NCI-H2081 (cell line): ENCODE measurements around the gene ACTR5.
"Not testable (repeated sequence)": the region's sequence is repeated elsewhere in the genome, so short reads cannot be mapped to it uniquely, and the experiment has no call there.

Experiments used
- DNase-seq, 2 experiments: peaks; one replicate each; lab custom pipeline; 2025; lab: John Stamatoyannopoulos, UW

ACTR5 gene

GRCh38 chr20:38766071-38766470 lies 17.8 kb downstream of the ACTR5 start:
- DNase-seq, result no peak

- DNase-seq, result no peak
Observed at GRCh38 chr20:38769376-38770295, 21.4 kb downstream of the ACTR5 start.

DNA sequence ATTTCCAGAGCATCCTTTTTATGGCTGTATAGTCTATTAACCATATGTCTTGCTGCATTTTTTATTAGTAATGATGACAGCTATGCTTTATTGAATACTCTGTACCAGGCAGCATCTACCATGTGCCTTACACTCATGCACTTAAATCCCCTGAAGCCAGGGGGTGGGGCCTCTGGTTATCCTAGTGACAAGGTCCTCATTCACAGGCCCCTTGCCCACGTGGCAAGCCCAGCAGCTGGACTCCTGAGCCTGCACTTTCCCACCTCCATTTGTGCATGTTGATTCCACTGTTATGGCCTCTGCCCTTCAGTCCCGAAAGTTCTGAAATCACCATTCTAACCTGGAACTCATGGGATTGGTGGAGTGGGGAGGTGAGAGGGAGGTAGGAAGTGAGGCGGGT lies 22.3 kb downstream of the ACTR5 start:
- no peak for DNase-seq

DNA sequence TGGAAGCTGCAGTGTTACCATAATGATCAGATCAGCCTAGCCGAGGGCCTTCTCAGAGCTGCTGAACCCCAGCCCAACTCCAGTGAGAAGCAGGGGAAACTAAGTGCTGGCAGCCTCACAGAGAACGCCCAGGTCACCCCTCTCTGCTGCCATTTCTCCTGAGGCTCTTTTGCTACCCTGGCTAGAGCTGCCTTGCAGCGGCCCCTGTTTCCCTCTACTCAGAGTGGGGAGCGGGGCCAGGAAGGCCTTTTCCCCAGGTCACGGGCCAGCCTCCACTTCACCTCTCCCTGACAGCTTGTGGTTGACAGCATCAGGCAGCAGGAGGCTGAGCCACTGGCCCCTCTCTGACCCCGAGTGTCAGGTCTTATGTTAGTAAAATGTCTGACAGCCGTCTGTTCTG lies 22.7 kb downstream of the ACTR5 start:
- DNase-seq, result no peak

DNA sequence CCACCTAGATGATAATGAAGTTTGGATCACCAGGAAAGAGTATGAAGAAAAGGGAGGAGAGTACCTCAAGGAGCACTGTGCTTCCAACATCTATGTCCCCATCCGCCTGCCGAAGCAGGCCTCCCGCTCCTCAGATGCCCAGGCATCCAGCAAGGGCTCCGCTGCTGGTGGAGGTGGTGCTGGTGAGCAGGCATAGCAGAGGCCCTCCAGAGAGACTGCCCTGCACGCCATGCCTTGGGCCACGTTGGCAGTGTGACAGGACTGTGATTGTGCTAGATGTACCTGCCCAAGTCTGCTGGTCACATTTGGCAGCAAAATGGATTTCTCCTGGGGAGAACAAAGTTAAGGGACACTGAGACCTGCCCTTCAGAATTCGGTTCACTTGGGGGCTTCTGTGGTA lies 23.4 kb downstream of the ACTR5 start:
- DNase-seq, result no peak

DNA sequence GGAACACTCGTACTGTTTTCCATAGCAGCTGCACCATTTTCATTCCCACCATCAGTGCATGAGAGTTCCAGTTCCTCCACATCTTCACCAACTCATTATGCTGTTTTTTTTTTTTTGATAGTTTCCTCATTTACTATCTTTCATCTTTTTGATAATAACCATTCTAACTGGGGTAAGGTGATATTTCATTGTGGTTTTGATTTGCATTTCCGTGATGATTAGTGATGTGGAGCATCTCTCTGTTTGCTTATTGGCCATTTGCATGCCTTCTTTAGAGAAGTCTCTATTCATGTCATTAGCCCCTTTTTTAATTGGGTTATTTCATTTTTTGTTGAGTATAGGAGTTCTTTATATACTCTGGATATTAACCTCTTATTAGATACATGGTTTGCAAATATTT lies 25.9 kb downstream of the ACTR5 start:
- DNase-seq, result no peak

GRCh38 chr20:38776363-38776762 lies 28.1 kb downstream of the ACTR5 start:
- DNase-seq, result no peak

DNA sequence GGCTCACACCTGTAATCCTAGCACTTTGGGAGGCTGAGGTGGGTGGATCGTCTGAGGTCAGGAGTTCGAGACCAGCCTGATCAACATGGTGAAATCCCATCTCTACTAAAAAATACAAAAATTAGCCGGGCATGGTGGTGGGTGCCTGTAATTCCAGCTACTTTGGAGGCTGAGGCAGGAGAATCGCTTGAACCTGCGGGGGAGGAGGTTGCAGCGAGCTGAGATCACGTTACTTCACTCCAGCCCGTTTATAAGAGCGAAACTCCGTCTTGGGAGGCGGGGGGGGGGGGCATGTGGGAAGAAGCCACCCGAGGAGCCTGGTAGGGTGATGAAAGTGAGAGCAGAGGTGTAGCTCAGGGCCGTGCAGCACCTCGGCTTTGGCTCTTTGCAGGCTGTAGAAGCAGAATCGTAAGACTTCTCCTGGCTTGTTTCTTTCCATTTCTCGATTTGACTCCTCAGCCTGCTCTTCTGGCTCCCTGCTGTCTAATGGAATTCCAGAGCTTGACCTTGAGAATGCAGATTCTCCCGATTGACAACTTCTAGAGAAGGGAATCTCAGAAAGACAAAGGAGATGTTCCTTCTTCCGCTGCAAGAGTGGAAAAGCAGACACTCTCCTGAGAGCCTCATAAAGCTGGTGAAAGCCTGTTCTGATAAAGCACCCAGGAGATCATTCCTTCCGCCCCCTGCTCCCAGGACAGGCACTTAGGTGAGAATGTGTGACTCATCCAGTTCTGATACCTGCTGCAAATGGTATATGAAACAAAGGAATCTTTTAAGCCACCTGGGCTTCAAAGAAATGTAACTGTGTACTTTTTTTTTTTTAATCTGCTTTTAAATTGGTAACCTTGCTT lies 31.2 kb downstream of the ACTR5 start:
- no peak for DNase-seq

DNA sequence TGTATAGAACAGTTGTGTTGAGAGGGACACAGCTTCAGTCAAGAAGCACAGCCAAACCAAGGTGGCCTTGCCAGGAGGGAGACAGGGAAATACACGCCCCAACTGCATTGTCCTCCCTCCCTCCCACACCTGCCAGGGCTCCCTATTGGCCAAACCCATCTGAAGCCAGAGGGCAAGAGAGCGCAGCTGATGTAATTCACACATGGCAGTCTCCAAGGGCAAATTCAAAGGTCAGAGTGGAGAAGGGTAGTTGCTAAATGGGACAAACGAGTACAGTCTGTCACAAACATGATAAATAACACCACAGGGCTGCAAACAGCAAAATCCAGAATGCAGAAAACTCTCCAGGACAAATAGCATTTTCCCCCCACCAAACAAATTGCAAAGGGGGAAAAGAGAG lies 34.0 kb downstream of the ACTR5 start:
- DNase-seq, result no peak

DNA sequence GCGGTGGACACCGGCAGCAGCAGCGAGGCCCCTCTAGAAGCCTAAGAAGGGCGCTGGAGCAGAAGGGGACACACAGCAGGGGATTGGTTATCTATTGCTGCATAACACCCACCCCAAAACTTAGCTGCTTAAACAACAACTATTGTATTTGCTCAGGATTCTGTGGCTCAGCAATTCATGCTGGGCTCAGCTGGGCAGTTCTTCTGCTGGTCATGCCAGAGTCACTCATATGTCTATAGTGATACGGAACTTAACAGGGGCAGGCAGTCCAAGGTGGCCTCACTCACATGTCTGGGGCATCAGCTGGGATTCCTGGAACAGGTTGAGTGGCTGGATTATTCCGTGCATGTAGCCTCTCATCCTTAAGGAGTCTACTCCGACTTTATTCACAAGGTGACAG lies 39.6 kb downstream of the ACTR5 start:
- no peak for DNase-seq

DNA sequence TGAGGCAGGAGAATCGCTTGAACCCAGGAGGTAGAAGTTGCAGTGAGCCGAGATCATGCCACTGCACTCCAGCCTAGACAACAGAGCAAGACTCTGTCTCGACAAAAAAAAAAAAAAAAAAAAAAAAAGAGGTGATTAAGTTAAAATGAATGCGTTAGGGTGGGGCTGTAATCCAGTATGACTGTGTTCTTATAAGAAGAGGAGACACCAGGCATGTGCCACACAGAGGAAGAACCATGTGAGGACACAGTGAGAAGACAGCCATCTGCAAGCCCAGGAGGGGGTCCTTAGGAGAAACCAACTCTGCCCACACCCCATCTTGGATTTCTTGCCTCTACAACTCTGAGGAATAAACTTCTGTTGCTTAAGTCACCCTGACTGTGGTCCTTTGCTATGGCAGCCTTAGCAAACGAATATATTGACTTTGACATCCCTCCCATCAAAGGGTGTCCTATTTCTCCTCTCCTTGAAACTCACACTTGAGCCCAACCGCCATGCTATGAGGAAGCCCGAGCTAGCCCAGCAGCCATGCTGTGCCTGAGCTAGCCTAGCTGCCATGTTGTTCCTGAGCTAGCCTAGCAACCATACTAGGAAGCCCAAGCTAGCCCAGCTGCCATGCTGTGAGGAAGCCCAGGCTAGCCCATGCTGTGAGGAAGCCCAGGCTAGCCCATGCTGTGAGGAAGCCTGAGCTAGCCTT lies 41.4 kb downstream of the ACTR5 start:
- DNase-seq, result no peak

DNA sequence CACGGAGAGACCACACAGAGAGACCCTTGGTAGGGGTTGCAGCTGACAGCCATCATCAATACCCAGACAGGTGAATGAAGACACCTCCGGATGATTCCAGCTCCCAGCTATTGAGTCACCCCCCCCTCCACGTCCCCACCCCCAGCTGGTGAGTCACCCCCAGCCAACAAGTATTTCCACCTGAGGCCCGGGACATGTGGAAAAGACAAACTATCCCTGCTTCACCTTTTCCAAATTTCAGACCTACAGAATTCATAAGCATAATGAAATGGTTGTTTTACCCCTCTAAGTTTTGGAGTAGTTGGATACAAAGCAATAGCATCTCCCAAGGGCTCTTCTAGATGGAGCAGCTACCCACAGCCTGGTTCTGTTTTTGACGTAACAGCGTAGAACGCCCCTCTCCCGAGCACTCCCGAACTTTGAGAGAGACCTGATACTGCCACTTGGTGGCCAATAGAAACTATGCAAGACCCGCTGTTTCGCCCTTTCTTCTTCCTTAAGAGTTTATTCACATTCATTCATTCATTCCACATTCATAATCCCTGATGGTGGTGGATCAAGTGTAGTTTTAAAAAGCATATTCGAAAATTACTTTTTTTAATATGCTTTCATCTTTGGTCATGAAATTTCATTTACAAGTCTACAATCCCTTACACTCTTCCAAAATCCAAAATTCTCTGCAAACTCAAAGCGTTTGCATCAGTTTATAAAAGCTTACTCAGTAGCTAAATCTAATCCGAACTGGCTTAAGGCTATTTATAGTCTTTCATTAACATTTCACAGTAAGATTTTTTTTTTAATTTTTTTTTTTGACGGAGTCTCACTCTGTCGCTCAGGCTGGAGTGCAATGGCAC lies 42.2 kb downstream of the ACTR5 start:
- peak; percentile 66 to 69 for DNase-seq

DNA sequence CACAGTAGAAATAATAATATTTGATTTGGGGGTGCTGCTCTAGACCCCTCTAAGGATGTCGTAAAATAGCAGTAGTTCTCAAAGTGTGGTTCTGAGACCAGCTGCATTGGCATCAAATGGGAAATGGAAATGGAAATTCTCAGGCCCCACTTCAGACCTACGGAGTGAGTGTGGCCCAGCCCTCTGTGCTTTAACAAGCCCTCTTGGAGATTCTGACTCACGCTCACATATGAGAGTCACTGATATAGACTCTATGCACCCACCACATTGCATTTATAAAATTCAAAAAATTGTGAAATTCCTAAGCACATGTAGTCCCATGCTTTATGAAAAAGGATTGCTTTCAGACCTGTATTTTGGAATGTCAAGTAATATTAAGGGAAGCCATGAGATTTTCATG lies 43.0 kb downstream of the ACTR5 start:
- DNase-seq, result no peak

DNA sequence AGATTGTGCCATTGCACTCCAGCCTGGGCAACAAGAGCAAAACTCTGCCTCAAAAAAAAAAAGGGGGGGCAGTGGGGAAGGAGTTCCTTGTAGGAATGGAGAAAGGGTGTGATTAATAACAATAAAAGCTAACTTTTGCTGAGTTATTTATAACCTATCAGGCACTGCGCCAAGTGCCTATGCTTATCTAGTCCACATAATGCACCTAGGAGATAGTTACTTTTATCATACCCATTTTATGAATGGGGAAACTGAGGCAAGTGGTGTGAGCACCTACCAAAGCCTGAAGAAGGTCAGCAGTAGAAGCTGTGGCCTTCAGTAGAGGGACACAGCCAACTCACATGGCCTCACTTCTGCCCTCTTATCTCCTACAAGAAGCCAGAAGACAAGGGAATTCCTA lies 43.7 kb downstream of the ACTR5 start:
- DNase-seq, result no peak

DNA sequence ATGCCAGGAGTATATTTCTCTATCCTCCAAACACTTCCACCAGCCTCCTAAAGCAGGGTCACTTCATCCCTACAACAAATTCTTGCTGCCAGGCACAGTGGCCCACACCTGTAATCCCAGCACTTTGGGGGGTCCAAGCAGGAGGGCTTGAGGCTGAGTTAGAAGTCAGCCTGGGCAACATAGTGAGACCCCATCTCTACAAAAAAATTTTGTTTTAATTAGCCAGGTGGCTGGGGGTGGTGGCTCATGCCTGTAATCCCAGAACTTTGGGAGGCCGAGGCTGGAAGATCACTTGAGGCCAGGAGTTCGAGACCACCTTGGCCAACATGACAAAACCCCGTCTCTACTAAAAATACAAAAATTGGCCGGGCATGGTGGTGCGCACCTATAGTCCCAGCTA lies 45.8 kb downstream of the ACTR5 start:
- DNase-seq, result not testable (repeated sequence)

DNA sequence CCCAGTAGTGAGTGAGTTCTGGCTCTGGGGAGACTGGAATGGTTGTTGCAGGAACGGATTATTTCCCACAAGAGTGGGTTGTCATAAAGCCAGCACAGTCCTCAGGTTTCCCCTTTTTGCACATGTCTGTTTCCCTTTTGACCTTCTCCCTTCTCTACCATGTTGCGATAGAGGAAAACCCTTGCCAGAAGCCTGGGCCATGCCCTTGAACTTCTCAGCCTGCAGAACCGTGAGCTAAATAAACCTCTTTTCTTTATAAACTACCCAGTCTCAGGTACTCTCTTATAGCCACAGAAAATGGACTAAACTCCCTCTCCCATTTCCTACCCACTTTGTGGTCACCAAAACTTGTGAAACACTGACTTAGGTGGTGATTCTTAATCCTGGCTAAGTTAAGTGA lies 50.0 kb downstream of the ACTR5 start:
- DNase-seq, result no peak

DNA sequence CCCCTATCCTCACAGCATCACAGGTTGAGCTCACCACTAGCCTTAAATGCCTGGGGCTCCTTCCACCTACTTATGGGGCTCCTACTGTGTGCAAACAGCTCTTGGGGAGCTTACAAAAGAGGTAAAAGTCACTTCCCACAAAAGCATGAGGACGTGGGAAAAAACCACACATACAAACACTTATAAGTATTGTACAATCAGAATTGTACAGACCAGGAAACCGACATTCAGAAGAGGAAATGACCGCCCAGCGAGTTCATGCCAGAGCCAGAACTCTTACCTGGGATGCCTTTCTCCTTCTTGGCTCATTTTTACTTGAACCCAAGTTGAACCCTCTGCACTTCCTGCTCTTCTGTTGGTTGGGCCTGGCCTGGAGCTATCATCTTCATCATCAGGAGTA lies 50.9 kb downstream of the ACTR5 start:
- DNase-seq, result no peak

GRCh38 chr20:38800882-38801281 lies 52.6 kb downstream of the ACTR5 start:
- no peak for DNase-seq

GRCh38 chr20:38804221-38804620 lies 56.0 kb downstream of the ACTR5 start:
- DNase-seq, result no peak

DNA sequence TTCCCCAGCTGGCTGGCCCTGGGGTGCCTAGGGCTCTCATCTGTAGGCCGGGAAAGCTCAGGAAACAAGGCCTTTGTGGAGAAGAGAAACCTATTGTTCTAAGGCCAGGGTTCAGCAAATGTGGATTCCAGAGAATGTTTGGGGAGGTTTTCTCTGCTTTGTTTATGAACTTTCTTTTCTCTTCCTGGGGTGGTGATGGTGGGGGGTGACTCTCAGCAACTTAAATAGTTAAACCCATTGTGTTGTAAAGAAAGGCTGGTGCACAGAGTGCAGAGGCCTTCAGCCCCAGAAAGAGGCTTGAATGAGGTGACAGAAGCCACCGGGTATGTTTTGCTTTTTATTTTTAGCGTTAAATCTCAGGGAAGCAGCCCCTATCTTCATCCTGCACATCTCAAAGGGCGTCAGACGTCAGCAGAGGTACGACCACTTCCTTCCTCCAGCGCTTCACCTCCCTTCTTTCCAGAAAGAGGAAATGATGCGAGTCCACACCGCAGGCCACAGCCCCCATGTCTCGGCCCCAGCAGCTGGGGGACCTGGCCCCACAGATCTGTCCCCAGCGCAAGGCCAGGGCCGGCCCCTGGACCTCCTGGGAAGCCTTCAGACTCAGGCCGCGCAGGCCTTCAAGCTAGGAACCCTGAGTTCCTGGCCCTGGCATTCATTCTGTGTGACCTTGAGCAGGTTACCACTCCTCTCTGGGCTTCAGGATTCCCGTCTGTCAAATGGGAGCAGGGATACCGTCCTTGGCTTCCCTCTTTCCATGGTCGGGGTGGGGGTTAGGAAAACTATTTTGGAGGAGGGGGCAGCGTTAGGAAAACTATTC lies 56.6 kb downstream of the ACTR5 start:
- DNase-seq, result no peak

DNA sequence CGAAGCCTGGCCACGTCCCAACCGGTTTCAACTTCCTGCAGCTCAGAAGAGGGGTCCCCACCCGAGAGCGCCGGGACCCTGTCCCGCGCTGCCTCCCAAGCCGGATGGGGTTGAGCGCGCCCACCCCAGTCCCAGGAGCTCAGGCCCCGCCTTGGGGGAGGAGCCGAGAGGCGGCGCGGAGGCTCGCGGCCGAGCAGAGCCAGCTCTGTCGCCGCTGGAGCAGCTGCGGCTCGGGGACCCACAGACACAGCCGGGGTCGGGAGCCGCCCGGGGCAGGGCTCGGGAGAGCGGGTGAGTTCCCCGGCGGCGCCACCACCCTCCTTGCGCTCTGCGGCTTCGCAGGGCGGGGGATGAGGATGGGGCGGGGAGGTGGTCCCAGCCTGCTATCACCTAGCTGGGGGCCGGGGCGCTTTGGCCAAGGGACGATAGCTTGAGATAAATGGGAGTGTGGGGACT lies 57.3 kb downstream of the ACTR5 start, which contains the start of gene PPP1R16B:
PPP1R16B (plus strand) TSS at position 196 of the 456 bp plus-strand sequence. CDS start 30,229 bp downstream, outside the sequence.
- DNase-seq, result no peak
